Endothelial cell of umbilical vein (primary cell): ENCODE results near the gene SYTL3. TPM values are rescaled to one million over a fixed set of nuclear protein-coding genes. Genes with fewer than 3 reads are reported as not detected.

Experiments used
- BruUV-seq: library from RNA; stranded (reverse); fragments of 400-500 nt; replicated peaks from 2 replicates; lab custom pipeline; 2021; lab: Mats Ljungman, UMichigan
- CTCF ChIA-PET: fragments of 300-600, 350-600 bp; sonication (Branson Sonifier 250); formaldehyde crosslinking; loops from one replicate; lab custom pipeline; 2021; ENCODE audit warnings: antibody characterized with exemption, inconsistent platforms; lab: Charles Lee
- POLR2A ChIA-PET: fragments of 300-600, 350-600 bp; sonication (Branson Sonifier 250); formaldehyde crosslinking; loops from one replicate; lab custom pipeline; 2021; ENCODE audit warnings: antibody characterized with exemption, inconsistent platforms; lab: Charles Lee
- DNase-seq: peaks from one replicate; pipeline ENCODE4 v3.0.0-alpha.2; 2011; ENCODE audit warnings: low read depth, low spot score
- FAIRE-seq: peaks from 2 replicates; lab custom pipeline; 2011; peaks lifted over from hg19 to GRCh38; lab: Jason Lieb, UNC
- H2AFZ ChIP-seq: 2 replicates; pipeline ENCODE4 v1.6.0; 2012; ENCODE audit warnings: low read depth, low read length, control low read depth, inconsistent platforms
- H3K27ac ChIP-seq: 2 replicates; pipeline ENCODE4 v1.5.1; 2011; ENCODE audit warnings: low read depth, mild to moderate bottlenecking, control low read depth, low read length, moderate library complexity; ENCODE audit not compliant: insufficient read depth
- H3K27me3 ChIP-seq, 2 experiments: 2 replicates each; pipeline versions ENCODE4 v1.6.0 to v1.6.1; 2011; ENCODE audit warnings: low read length in 2 of 2, mixed read lengths in 1 of 2; ENCODE audit not compliant: control insufficient read depth in 2 of 2, insufficient read depth in 2 of 2
- H3K36me3 ChIP-seq, 2 experiments: 2 replicates in 1 of 2; 3 replicates in 1 of 2; pipeline ENCODE4 v1.5.1; 2011; ENCODE audit warnings: low read length in 2 of 2, mild to moderate bottlenecking in 1 of 2, moderate library complexity in 1 of 2; ENCODE audit not compliant: control insufficient read depth in 2 of 2, insufficient read depth in 2 of 2; ENCODE audit errors: extremely low read depth in 1 of 2
- H3K4me1 ChIP-seq: 3 replicates; pipeline ENCODE4 v1.5.1; 2011; ENCODE audit warnings: mild to moderate bottlenecking, low read length; ENCODE audit not compliant: control insufficient read depth, insufficient read depth; ENCODE audit errors: extremely low read depth
- H3K4me2 ChIP-seq: 2 replicates; pipeline ENCODE4 v1.6.1; 2011; ENCODE audit warnings: low read length, control low read depth, mixed read lengths; ENCODE audit not compliant: insufficient read depth
- H3K4me3 ChIP-seq, 3 experiments: fragments of 200-600 bp in 1 of 3; sonication (generic), shearing (Covaris generic) in 1 of 3; replicated peaks in 1 of 3; 2 replicates each; pipeline ENCODE4 v1.5.1; 2011 to 2016; ENCODE audit warnings: control low read depth in 3 of 3, low read length in 3 of 3, mild to moderate bottlenecking in 2 of 3, inconsistent platforms in 1 of 3, low read depth in 1 of 3, moderate library complexity in 1 of 3; ENCODE audit not compliant: insufficient read depth in 1 of 3
- H3K79me2 ChIP-seq: 2 replicates; pipeline ENCODE4 v1.6.0; 2012; ENCODE audit warnings: low read length, inconsistent platforms; ENCODE audit not compliant: control insufficient read depth, insufficient read depth
- H3K9ac ChIP-seq: replicated peaks from 2 replicates; pipeline ENCODE3; 2011; ENCODE audit warnings: low read length, control low read depth; ENCODE audit not compliant: insufficient read depth; ENCODE audit errors: extremely low read depth
- H3K9me1 ChIP-seq: replicated peaks from 3 replicates; pipeline ENCODE4 v1.6.0; 2011; ENCODE audit warnings: mild to moderate bottlenecking, low read length; ENCODE audit not compliant: control insufficient read depth, insufficient read depth; ENCODE audit errors: extremely low read depth
- H3K9me3 ChIP-seq: replicated peaks from 2 replicates; pipeline ENCODE4 v1.5.1; 2012; ENCODE audit warnings: low read length, inconsistent platforms; ENCODE audit not compliant: control insufficient read depth, insufficient read depth
- H4K20me1 ChIP-seq: replicated peaks from 2 replicates; pipeline ENCODE3; 2011; ENCODE audit warnings: mild to moderate bottlenecking, low read length; ENCODE audit not compliant: control insufficient read depth, insufficient read depth; ENCODE audit errors: extremely low read depth
- EZH2 ChIP-seq: IDR thresholded peaks from 2 replicates; pipeline ENCODE4 v1.6.1; 2012; ENCODE audit warnings: borderline replicate concordance, low read depth, mild to moderate bottlenecking, moderate library complexity, low read length, inconsistent platforms; ENCODE audit not compliant: severe bottlenecking
- FOS ChIP-seq: IDR thresholded peaks from 2 replicates; pipeline ENCODE4 v1.6.1; 2011; ENCODE audit warnings: mild to moderate bottlenecking, low read length, moderate library complexity, borderline replicate concordance; ENCODE audit not compliant: insufficient read depth
- GATA2 ChIP-seq: IDR thresholded peaks from 2 replicates; pipeline ENCODE4 v1.7.0; 2011; ENCODE audit warnings: low read depth, mild to moderate bottlenecking, moderate library complexity, mixed read lengths, low read length; ENCODE audit not compliant: insufficient read length, insufficient read depth
- JUN ChIP-seq: IDR thresholded peaks from 2 replicates; pipeline ENCODE4 v1.6.1; 2011; ENCODE audit warnings: borderline replicate concordance, low read depth; ENCODE audit not compliant: insufficient read length, insufficient read depth
- MYC ChIP-seq: IDR thresholded peaks from one replicate; pipeline ENCODE4 v1.6.1; 2011; ENCODE audit warnings: mild to moderate bottlenecking, low read depth, low read length
- POLR2A ChIP-seq: IDR thresholded peaks from 2 replicates; pipeline ENCODE4 v1.6.1; 2012; ENCODE audit warnings: low read depth, mild to moderate bottlenecking, control low read depth, low read length
- POLR2AphosphoS5 ChIP-seq: IDR thresholded peaks from 2 replicates; pipeline ENCODE4 v1.6.1; 2012; ENCODE audit warnings: low read depth, mild to moderate bottlenecking, control low read depth, low read length, moderate library complexity; ENCODE audit not compliant: insufficient read depth
- dilution Hi-C: fragments of 300-500 bp; cut with MboI; formaldehyde crosslinking; loops from one replicate; pipeline ENCODE4 v1.15.0; 2019; ENCODE audit warnings: low sequenced_read_pairs; ENCODE audit not compliant: extremely low pct_ligation_motif_present
- intact Hi-C: fragments of 100-400 bp; cut with micrococcal nuclease; formaldehyde crosslinking; loops from one replicate; pipeline ENCODE4 v1.10.0; 2022
- polyA plus RNA-seq, 4 experiments: library from polyadenylated mRNA; depleted of rRNA in 3 of 4; stranded (reverse) in 3 of 4; unstranded in 1 of 4; fragments of >200 nt; gene quantifications; 2 replicates each; pipeline versions ENCODE4 v1.2.1 to v1.2.3, GENCODE V29; 2011 to 2012; ENCODE audit warnings: missing spikeins in 1 of 4
- total RNA-seq: library from RNA; stranded (reverse); gene quantifications from 2 replicates; pipeline ENCODE4 v1.2.3, GENCODE V29; 2021
- TF ChIP-seq, protein P1 (sequence below), 2 donors: IDR thresholded peaks; 1 replicate in 1 of 2; 2 replicates in 1 of 2; pipeline ENCODE4 v1.5.1; 2011; ENCODE audit warnings: low read length in 2 of 2, mild to moderate bottlenecking in 2 of 2, moderate library complexity in 2 of 2, control low read depth in 1 of 2, inconsistent platforms in 1 of 2, low read depth in 1 of 2; ENCODE audit not compliant: insufficient read depth in 1 of 2; ENCODE audit errors: extremely low read depth in 1 of 2
- TF ChIP-seq, protein P2 (sequence below): IDR thresholded peaks from 2 replicates; pipeline ENCODE4 v1.6.1; 2011; ENCODE audit not compliant: insufficient read depth, insufficient read length

The SYTL3 gene
- total and polyA plus RNA-seq, 2 donors (not counting 3 experiments of a cell fraction or from before 2014, with no cell fraction given): 0.59 to 0.77 TPM

DNA sequence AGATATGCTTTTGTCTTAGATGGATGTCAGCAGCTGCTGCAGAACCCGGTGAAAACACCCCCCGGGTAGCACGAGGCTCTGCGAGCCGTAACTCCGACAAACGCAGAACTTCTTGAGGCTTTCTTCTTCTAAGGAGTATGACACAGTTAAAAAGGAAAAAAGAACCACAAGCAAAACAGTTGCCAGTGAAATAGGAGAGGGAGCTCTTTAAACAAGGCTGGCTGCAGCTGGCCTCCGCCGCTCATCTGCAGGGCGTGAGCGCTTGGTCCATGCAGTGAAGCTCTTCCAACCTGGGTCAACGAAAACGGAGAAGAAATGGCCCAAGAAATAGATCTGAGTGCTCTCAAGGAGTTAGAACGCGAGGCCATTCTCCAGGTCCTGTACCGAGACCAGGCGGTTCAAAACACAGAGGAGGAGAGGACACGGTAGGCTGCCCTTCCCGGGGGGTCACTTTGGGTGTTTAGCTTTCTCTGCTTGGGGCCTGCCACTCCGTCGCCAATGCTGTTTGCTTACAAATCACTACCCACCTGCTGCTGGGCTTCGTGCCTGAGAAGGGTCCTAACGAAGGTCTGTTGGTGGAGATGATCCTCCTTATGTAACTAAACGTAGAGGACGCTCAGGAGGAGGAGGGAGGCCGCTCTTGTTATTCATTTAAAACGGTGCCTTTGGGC lies 13.2 kb downstream of the SYTL3 start:
- no peak overlapping the region for H3K27ac ChIP-seq
- POLR2A ChIA-PET: no interaction called here

More for the DNA sequence above, 13.2 kb downstream of the SYTL3 start:
- Histone ChIP-seq H3K27me3 (peaks cover 11 to 25% of the 10 kb centered on the region in 2 experiments), H3K9me3 (no peaks in the 10 kb centered on the region), H3K9me1 (no peaks in the 10 kb centered on the region), H3K36me3 (no peaks in the 10 kb centered on the region), H2AFZ (no peak overlapping the region), H3K4me3 (no peak overlapping the region), H4K20me1 (no peaks in the 10 kb centered on the region), H3K9ac (no peak overlapping the region), H3K4me2 (no peak overlapping the region), H3K4me1 (no peaks in the 10 kb centered on the region), H3K79me2 (no peaks in the 10 kb centered on the region)
- TF ChIP-seq MYC: no peak
- no peak for TF ChIP-seq GATA2
- no peak for TF ChIP-seq POLR2AphosphoS5
- TF ChIP-seq EZH2: no peak
- TF ChIP-seq POLR2A: no peak
- no peak for TF ChIP-seq JUN
- TF ChIP-seq, protein P1, sequence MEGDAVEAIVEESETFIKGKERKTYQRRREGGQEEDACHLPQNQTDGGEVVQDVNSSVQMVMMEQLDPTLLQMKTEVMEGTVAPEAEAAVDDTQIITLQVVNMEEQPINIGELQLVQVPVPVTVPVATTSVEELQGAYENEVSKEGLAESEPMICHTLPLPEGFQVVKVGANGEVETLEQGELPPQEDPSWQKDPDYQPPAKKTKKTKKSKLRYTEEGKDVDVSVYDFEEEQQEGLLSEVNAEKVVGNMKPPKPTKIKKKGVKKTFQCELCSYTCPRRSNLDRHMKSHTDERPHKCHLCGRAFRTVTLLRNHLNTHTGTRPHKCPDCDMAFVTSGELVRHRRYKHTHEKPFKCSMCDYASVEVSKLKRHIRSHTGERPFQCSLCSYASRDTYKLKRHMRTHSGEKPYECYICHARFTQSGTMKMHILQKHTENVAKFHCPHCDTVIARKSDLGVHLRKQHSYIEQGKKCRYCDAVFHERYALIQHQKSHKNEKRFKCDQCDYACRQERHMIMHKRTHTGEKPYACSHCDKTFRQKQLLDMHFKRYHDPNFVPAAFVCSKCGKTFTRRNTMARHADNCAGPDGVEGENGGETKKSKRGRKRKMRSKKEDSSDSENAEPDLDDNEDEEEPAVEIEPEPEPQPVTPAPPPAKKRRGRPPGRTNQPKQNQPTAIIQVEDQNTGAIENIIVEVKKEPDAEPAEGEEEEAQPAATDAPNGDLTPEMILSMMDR (IDR thresholded peaks at IDR 0.05; ENCODE audit: extremely low read depth in 1 of 2, insufficient read depth in 1 of 2, low read depth in 1 of 2, low read length in 2 of 2): no peak
- no peak for TF ChIP-seq FOS
- TF ChIP-seq, protein P2, sequence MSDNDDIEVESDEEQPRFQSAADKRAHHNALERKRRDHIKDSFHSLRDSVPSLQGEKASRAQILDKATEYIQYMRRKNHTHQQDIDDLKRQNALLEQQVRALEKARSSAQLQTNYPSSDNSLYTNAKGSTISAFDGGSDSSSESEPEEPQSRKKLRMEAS: no peak
- BruUV-seq: no TSS peak
- CTCF ChIA-PET: interaction anchor here (0.9 to 6.6 kb wide), 4 partner anchors 9 to 44 kb away, joined by 3 to 77 read pairs (median 25); partner anchors contain the start of gene DYNLT1
- intact Hi-C loops (loop anchor here (1.0 kb wide), 1 partner anchor 9 kb away; no protein-coding TSS in a partner anchor), dilution Hi-C loops (no loop called here)
- DNase-seq (no peak), FAIRE-seq (no peak)
